SHP77 (cell line): Measurements from ENCODE around the gene HS6ST1.

ENCODE experiments used
- DNase-seq, 2 experiments: peaks; one replicate each; lab custom pipeline; 2025; lab: John Stamatoyannopoulos, UW

HS6ST1 gene

GRCh38 chr2:128348701-128349100 is 30.0 kb upstream of the HS6ST1 start:
- DNase-seq: no peak

GRCh38 chr2:128347701-128348539 is 29.3 kb upstream of the HS6ST1 start:
- DNase-seq: no peak

GRCh38 chr2:128347171-128347558 is 28.5 kb upstream of the HS6ST1 start:
- DNase-seq: no peak

- no peak for DNase-seq
Observed at GRCh38 chr2:128346291-128347170, 27.9 kb upstream of the HS6ST1 start.

GRCh38 chr2:128345436-128346165 is 26.9 kb upstream of the HS6ST1 start:
- no peak for DNase-seq

GRCh38 chr2:128344101-128344500 is 25.4 kb upstream of the HS6ST1 start:
- DNase-seq: no peak

GRCh38 chr2:128343459-128343858 is 24.8 kb upstream of the HS6ST1 start:
- DNase-seq: no peak

GRCh38 chr2:128342550-128342949 is 23.9 kb upstream of the HS6ST1 start:
- no peak for DNase-seq

- no peak for DNase-seq
Observed at GRCh38 chr2:128341621-128342020, 23.0 kb upstream of the HS6ST1 start.

GRCh38 chr2:128332091-128332634 is 13.5 kb upstream of the HS6ST1 start:
- DNase-seq: no peak

- no peak for DNase-seq
Observed at GRCh38 chr2:128330583-128330982, 11.9 kb upstream of the HS6ST1 start.

GRCh38 chr2:128329607-128330006 is 10.9 kb upstream of the HS6ST1 start:
- DNase-seq: no peak

GRCh38 chr2:128327180-128327964 is 8.7 kb upstream of the HS6ST1 start:
- no peak for DNase-seq

- no peak for DNase-seq
Observed at GRCh38 chr2:128326346-128326745, 7.7 kb upstream of the HS6ST1 start.

GRCh38 chr2:128325611-128326181 is 7.0 kb upstream of the HS6ST1 start:
- DNase-seq: peak in 1 of 2 experiments; percentile 39

- no peak for DNase-seq
Observed at GRCh38 chr2:128324897-128325410, 6.3 kb upstream of the HS6ST1 start.

GRCh38 chr2:128324008-128324896 is 5.6 kb upstream of the HS6ST1 start:
- DNase-seq: no peak

- DNase-seq: no peak
Observed at GRCh38 chr2:128323555-128323931, 4.9 kb upstream of the HS6ST1 start.

GRCh38 chr2:128322715-128323554 is 4.3 kb upstream of the HS6ST1 start:
- no peak for DNase-seq
